Keratinocyte (primary cell): Measurements from ENCODE around the gene DCLK2. TPM values are rescaled to one million over a fixed set of nuclear protein-coding genes. Genes with fewer than 3 reads are reported as not detected.

Source experiments
- DNase-seq: peaks from one replicate; pipeline ENCODE4 v3.0.0-alpha.2; 2011; ENCODE audit warnings: low read depth, missing footprints, low spot score
- FAIRE-seq: peaks from 2 replicates; lab custom pipeline; 2011; peaks lifted over from hg19 to GRCh38; lab: Jason Lieb, UNC
- H2AFZ ChIP-seq: 2 replicates; pipeline ENCODE4 v1.6.0; 2012; ENCODE audit warnings: low read length, control low read depth, inconsistent platforms; ENCODE audit not compliant: control insufficient read depth
- H3K27ac ChIP-seq: 2 replicates; pipeline ENCODE4 v1.5.1; 2011; ENCODE audit warnings: low read length; ENCODE audit not compliant: control insufficient read depth, insufficient read depth
- H3K27me3 ChIP-seq: 3 replicates; pipeline ENCODE4 v1.6.0; 2011; ENCODE audit warnings: low read length; ENCODE audit not compliant: control insufficient read depth, insufficient read depth; ENCODE audit errors: extremely low read depth
- H3K36me3 ChIP-seq, 2 experiments: 2 replicates in 1 of 2; 3 replicates in 1 of 2; pipeline ENCODE4 v1.5.1; 2011; ENCODE audit warnings: low read length in 2 of 2, mild to moderate bottlenecking in 1 of 2; ENCODE audit not compliant: control insufficient read depth in 2 of 2, insufficient read depth in 2 of 2; ENCODE audit errors: extremely low read depth in 1 of 2
- H3K4me1 ChIP-seq: 3 replicates; pipeline ENCODE4 v1.5.1; 2011; ENCODE audit warnings: low read length; ENCODE audit not compliant: control insufficient read depth, insufficient read depth; ENCODE audit errors: extremely low read depth
- H3K4me2 ChIP-seq: 3 replicates; pipeline ENCODE4 v1.6.0; 2011; ENCODE audit warnings: low read depth, low read length; ENCODE audit not compliant: control insufficient read depth, insufficient read depth; ENCODE audit errors: extremely low read depth
- H3K4me3 ChIP-seq, 3 experiments: fragments of 200-600 bp in 1 of 3; sonication (generic) in 1 of 3; 2 replicates in 2 of 3; 3 replicates in 1 of 3; pipeline ENCODE4 v1.5.1; 2011 to 2016; ENCODE audit warnings: low read length in 3 of 3, mild to moderate bottlenecking in 3 of 3, control low read depth in 2 of 3, inconsistent platforms in 1 of 3, low read depth in 1 of 3, mixed read lengths in 1 of 3, mixed run types in 1 of 3, moderate library complexity in 1 of 3; ENCODE audit not compliant: control insufficient read depth in 2 of 3, insufficient read depth in 2 of 3; ENCODE audit errors: extremely low read depth in 1 of 3
- H3K79me2 ChIP-seq: 2 replicates; pipeline ENCODE4 v1.6.0; 2012; ENCODE audit warnings: low read length; ENCODE audit not compliant: control insufficient read depth, insufficient read depth
- H3K9ac ChIP-seq: 3 replicates; pipeline ENCODE4 v1.6.0; 2011; ENCODE audit warnings: low read length; ENCODE audit not compliant: control insufficient read depth, insufficient read depth; ENCODE audit errors: extremely low read depth
- H3K9me1 ChIP-seq: 3 replicates; pipeline ENCODE4 v1.6.0; 2011; ENCODE audit warnings: low read length; ENCODE audit not compliant: control insufficient read depth, insufficient read depth; ENCODE audit errors: extremely low read depth
- H3K9me3 ChIP-seq: 2 replicates; pipeline ENCODE4 v1.5.1; 2012; ENCODE audit warnings: low read depth, low read length; ENCODE audit not compliant: control insufficient read depth
- H4K20me1 ChIP-seq: 3 replicates; pipeline ENCODE4 v1.6.0; 2011; ENCODE audit warnings: low read length; ENCODE audit not compliant: control insufficient read depth, insufficient read depth; ENCODE audit errors: extremely low read depth
- CTCF ChIP-seq, 3 experiments: IDR thresholded peaks in 1 of 3; conservative IDR thresholded peaks in 1 of 3; optimal IDR thresholded peaks in 1 of 3; 2 replicates in 2 of 3; 3 replicates in 1 of 3; pipeline versions ENCODE3 to v1.5.1; 2011; ENCODE audit warnings: low read length in 3 of 3, mild to moderate bottlenecking in 3 of 3, moderate library complexity in 2 of 3, control low read depth in 1 of 3, inconsistent platforms in 1 of 3; ENCODE audit not compliant: insufficient read depth in 2 of 3; ENCODE audit errors: extremely low read depth in 1 of 3
- EZH2 ChIP-seq: IDR thresholded peaks from one replicate; pipeline ENCODE4 v1.6.1; 2012; ENCODE audit warnings: inconsistent platforms, mild to moderate bottlenecking, low read length, moderate library complexity
- dilution Hi-C: fragments of 300-500 bp; cut with MboI; formaldehyde crosslinking; loops from one replicate; pipeline ENCODE4 v1.7.0; 2020; ENCODE audit warnings: low sequenced_read_pairs; ENCODE audit not compliant: extremely low pct_ligation_motif_present
- polyA plus RNA-seq, 5 experiments: library from polyadenylated mRNA; depleted of rRNA in 3 of 5; stranded (reverse) in 3 of 5; stranded (forward) in 1 of 5; unstranded in 1 of 5; fragments of >200 nt; gene quantifications; 1 replicate in 1 of 5; 2 replicates in 3 of 5; 3 replicates in 1 of 5; pipeline versions ENCODE4 v1.2.1 to v1.2.3, GENCODE V29; 2011 to 2012; ENCODE audit warnings: missing spikeins in 2 of 5, low read depth in 1 of 5, low replicate concordance in 1 of 5

Gene DCLK2
- polyA plus RNA-seq, 1 donor (not counting 4 experiments of a cell fraction or from before 2014, with no cell fraction given) = 0.07 TPM

GRCh38 chr4:150126201-150126863, 48.1 kb downstream of the DCLK2 start:
- Histone ChIP-seq H3K79me2 (no peaks in the 10 kb centered on the region), H3K27ac (peak overlapping the region; percentile 24), H3K36me3 (no peaks in the 10 kb centered on the region), H2AFZ (no peak overlapping the region), H3K4me3 (no peak overlapping the region), H3K4me2 (peak overlapping the region; percentile 49), H3K9ac (no peak overlapping the region), H3K27me3 (no peaks in the 10 kb centered on the region), H3K9me3 (no peaks in the 10 kb centered on the region), H3K4me1 (peaks cover 22% of the 10 kb centered on the region), H3K9me1 (no peaks in the 10 kb centered on the region), H4K20me1 (no peaks in the 10 kb centered on the region)
- TF ChIP-seq CTCF (optimal IDR thresholded peaks at IDR 0.05 in 1 of 3, IDR thresholded peaks at IDR 0.05 in 1 of 3, conservative IDR thresholded peaks at IDR 0.05 in 1 of 3; ENCODE audit: extremely low read depth in 1 of 3, insufficient read depth in 2 of 3, low read length in 3 of 3) = no peak
- FAIRE-seq (no peak), DNase-seq (no peak)
- dilution Hi-C loops = no loop called here

DNA sequence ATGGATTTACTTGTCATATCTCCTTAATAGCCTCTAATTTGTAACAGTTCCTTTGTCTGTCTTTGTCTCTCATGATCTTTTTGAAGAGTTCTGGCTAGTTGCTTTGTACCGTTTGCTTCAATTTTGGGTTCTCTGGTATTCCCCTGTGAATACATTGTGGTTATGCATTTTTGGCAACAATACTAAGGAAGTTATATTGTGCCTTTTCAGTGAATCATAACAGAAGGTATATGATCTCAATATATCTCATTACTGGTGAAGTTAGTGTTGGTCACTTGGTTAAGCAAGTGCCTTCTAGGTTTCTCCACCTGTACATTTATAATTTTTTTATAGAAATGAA, 48.6 kb downstream of the DCLK2 start:
- Histone ChIP-seq H2AFZ (no peak overlapping the region), H3K9me1 (no peaks in the 10 kb centered on the region), H4K20me1 (no peaks in the 10 kb centered on the region), H3K9ac (no peak overlapping the region), H3K4me3 (no peak overlapping the region), H3K36me3 (no peaks in the 10 kb centered on the region), H3K79me2 (no peaks in the 10 kb centered on the region), H3K9me3 (no peaks in the 10 kb centered on the region), H3K27me3 (no peaks in the 10 kb centered on the region), H3K4me1 (peaks cover 22% of the 10 kb centered on the region), H3K27ac (peak overlapping the region; percentile 24), H3K4me2 (peak overlapping the region; percentile 49)
- peak; percentile 76 for FAIRE-seq
- TF ChIP-seq CTCF (optimal IDR thresholded peaks at IDR 0.05 in 1 of 3, IDR thresholded peaks at IDR 0.05 in 1 of 3, conservative IDR thresholded peaks at IDR 0.05 in 1 of 3; ENCODE audit: extremely low read depth in 1 of 3, insufficient read depth in 2 of 3, low read length in 3 of 3) (no peak), EZH2 (no peak)
- peak; percentile 44 for DNase-seq
- dilution Hi-C loops = no loop called here
